Activated CD4-positive, alpha-beta T cell treated with anti-CD3 and anti-CD28 coated beads, Interleukin-2, amount 50 U/mL, for 48 hours (primary cell): Measurements from ENCODE around the gene HIGD1C.
"Not testable (repeated sequence)": the region's sequence is repeated elsewhere in the genome, so short reads cannot be mapped to it uniquely, and the experiment has no call there.

Experiments
- DNase-seq, 2 experiments: peaks; one replicate each; pipeline ENCODE4 v3.0.0-alpha.2; 2020

HIGD1C gene

DNA sequence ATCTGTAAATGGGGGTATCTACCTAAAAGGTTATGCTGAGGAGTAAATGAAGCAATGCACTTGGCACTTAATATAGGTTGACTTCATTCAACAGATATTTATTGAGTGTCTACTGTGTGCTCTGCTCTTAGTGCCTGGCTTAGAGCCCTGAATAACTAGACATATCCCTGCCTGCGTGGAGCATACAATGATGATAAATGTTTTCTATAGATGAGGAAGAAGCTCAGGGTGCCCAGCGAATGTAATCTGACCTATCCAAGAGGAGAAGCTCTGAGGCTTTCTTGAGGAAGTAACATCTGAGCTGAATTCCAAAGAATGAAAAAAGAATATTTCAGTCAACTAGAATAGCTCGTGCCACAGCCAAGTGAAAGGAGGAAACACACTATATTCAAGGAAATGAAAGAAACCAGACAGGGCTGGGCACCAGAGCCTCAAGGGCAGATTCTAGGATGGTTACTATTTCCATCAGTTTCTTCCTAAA, 17.9 kb upstream of the HIGD1C start:
- DNase-seq, result no peak

DNA sequence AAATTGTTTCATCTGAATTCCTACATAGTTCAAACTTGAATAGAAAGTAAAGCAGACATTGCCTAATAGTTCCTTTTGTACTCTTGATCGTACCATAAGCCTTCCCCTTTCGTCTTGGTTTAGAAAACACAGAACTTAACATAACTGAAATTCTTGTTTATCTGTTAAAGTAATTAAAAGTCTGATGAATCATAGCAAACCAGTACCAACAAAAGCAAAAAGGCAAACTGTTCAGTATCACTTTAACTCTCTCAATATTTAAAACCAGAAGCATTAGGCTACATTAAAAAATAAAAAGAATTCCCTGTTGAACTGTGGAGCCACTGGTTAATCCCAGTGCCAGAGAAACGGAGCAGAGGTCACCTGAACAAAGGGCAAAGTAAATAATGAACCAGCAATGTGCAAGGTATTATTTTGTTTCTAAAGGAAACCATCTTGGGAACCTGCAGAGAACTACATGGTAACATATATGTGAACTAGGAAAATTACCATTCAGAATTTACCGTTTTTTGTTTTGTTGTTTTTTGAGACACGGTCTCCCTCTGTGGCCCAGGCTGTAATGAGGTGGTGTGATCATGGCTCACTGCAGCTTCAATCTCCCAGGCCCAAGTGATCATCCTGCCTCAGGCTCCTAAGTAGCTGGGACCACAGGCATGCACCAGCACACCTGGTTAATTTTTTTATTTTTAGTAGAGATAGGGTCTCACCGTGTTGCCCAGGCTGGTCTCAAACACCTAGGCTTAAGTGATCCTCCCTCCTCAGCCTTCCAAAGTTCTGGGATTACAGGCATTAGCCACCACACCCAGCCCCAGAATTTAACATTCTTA, 17.1 kb upstream of the HIGD1C start:
- no peak for DNase-seq

GRCh38 chr12:50936821-50937530, 15.4 kb upstream of the HIGD1C start:
- no peak for DNase-seq

DNA sequence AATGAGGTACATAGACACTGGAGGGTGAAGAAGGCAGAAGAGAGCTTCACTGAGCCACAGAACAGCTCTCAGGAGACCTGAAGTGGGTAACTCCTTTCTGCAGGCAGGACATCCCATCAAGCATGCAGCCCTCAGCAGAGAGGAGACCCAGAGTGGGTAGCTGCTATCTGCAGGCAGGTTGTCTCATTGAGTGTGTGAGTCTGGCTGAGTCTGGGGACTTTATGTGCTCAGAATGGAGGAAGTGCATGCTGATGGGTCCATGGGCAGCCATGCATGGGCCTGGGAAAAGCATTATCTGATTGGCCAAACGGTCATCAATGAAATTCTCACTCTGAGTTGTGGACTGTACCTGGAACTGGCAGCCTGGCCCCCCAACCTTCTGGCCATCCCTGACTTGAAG, 14.7 kb upstream of the HIGD1C start:
- DNase-seq, result no peak

- no peak for DNase-seq
These were observed 4.3 kb upstream of the HIGD1C start for GRCh38 chr12:50947933-50948626.

DNA sequence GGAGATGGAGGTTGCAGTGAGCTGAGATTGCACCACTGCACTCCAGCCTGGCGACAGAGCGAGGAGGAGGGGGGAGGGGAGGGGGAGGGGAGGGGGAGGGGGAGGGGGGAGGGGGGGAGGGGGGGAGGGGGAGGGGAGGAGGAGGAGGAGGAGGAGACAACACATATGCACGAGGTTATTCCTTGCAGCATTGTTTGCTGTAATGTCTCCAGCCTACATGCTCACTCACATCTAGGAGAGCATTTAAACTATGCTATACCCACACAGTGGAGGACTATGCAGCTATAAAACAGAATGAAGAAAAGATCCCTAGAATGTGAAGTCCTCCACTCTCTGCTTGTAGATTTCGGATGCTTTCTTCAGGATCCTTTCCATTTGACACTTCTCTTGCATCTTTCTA, 3.5 kb upstream of the HIGD1C start:
- DNase-seq, result no peak

DNA sequence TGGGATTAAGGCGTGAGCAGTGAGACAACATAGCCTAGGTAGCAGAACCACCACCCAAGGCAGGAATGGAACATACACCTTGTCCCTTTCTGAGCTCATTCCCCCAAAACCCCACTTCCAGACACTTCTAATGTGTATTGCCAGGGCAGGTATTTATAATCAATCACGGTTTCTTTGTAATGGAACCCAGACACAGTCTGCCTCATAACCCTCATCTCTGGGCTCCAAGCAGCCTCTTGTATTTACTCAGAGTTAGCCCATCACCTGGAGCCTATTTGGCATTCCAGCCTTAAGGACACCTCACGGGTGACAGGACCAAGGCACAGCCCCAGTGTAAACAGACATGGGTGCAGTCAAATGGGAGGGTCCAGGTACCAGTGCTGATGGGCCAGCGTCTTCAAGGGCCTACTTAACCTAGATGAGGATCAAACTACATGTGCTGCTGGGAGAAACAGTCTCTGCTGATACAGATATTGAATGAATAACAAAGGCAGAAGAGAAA, 2.5 kb upstream of the HIGD1C start:
- DNase-seq, result no peak

DNA sequence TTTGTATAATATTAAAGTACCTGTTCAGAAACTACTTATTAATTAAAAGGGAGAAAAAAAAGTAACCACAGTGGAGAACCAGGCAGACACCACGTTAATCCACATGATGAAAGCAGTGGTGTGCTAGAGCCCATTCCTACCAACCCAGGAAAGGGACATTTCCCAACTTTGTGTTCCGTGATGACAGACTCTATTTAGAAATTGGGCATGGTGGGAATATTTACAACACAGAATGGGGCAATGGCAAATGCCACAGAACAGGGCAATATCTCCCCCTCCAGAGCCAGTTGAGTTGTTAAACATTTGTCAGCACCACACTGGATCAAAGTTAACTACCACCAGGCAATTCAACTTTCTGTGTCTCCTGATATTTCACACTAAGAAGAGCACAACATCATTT, 1.2 kb upstream of the HIGD1C start:
- no peak for DNase-seq

DNA sequence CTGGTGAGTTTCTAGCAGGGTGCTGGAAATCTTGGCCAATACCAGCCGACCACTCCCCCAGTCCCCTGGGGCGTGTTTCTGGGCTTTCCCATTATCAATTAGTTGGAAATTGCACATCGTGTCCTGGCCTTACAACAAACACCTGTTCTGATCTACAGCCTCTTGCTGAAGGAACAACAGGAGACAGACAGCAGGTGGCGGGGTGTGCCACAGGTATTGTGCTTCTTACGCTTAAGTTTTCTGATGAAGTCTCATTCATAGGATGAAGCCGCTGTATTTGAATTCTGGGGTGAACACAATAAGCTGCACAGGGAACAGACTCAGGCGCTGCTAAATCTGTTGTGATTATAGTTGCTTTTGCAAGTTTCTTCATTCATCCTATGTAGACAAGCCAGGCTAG, 703 bp downstream of the HIGD1C start:
- DNase-seq, result no peak

DNA sequence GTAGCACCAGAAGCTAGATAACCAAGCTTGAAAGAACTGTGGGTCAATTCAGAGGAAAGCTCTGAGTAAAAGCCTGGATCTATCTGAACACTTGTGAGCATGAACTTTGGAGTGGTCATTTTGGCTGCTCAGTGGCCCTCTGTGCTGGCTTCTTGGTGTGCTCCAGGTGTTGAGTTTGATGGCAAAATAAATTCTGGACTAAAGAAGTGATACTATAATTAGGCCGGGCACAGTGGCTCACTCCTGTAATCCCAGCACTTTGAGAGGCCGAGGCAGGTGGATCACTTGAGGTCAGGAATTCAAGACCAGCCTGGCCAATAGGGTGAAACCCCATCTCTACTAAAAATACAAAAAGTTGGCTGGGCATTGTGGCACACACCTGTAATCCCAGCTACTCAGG, 2.4 kb downstream of the HIGD1C start:
- not testable (repeated sequence) for DNase-seq

DNA sequence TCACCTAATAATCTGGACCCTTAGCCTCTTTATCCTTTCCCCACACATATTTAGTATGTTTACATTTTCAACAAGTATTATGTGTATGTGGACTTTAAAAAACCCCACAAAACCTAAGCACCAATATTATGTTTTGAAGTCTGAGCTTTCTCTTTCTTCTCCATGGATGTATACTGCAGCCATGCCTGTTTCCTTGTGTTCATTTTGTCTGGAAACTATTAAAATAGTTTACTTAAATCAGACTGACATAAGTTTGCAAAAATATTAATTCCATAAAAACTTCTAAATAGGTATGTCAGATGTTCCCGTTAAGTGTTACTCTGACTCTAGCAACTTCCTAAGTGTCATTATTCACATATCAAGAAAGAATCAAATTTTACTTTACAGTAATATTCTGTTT, 2.9 kb downstream of the HIGD1C start:
- DNase-seq, result no peak

GRCh38 chr12:50955697-50956096, 3.4 kb downstream of the HIGD1C start:
- no peak for DNase-seq

GRCh38 chr12:50960130-50960529, 7.8 kb downstream of the HIGD1C start:
- no peak for DNase-seq

- DNase-seq, result no peak
These were observed 9.4 kb downstream of the HIGD1C start for GRCh38 chr12:50961708-50962107.

DNA sequence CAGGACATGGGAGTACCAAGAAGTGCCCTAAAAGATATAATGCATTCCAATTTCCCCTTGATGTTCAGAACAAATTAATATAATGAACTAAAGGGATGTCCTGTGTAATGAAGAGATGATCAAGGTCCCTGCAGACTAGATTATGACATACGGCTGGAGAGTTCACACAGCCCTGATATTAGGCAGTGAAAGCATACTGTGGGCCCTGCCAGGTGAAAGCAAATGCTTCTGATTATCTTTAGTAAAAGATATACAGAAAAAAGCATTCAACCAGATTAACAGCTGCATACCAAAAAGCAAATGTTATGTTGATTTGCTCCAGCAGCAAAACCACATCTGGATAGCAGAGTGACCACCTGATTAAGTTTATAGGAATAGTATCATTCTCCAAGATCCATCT, 12.1 kb downstream of the HIGD1C start:
- DNase-seq, result no peak

GRCh38 chr12:50971946-50972345, 19.6 kb downstream of the HIGD1C start:
- DNase-seq, result no peak

DNA sequence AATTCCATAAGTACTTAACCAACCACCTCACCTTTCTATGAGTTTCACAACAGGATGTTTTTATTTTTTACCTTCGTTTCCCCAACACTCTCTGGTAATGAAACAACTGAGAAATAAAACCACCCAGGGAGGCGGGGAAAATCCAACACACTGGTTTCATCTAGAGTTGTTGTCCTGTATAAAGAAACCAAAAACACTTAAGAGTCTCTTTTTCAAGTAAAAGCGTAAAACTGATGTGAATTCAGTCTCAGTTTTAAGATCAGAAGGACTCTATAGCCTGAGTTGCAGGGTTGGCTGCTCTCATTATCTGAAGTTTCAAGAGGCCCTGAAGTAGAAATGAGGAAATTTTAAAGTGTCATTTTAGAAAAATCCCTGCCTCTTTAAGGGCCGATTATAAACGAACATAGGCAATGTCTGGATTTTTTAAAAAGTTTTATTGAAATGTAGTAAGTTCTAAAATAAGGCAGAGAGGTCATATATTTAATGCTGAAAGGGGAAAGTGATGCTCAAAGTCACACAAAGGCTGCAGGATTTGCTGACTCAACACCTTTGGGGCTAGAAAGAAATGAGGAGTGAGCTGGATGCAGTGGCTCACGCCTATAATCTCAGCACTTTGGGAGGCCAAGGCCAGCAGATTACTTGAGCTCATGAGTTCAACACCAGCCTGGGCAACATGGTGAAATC, 27.2 kb downstream of the HIGD1C start:
- peak; percentile 41 to 65 for DNase-seq

GRCh38 chr12:50980545-50980944, 28.2 kb downstream of the HIGD1C start:
- no peak for DNase-seq

DNA sequence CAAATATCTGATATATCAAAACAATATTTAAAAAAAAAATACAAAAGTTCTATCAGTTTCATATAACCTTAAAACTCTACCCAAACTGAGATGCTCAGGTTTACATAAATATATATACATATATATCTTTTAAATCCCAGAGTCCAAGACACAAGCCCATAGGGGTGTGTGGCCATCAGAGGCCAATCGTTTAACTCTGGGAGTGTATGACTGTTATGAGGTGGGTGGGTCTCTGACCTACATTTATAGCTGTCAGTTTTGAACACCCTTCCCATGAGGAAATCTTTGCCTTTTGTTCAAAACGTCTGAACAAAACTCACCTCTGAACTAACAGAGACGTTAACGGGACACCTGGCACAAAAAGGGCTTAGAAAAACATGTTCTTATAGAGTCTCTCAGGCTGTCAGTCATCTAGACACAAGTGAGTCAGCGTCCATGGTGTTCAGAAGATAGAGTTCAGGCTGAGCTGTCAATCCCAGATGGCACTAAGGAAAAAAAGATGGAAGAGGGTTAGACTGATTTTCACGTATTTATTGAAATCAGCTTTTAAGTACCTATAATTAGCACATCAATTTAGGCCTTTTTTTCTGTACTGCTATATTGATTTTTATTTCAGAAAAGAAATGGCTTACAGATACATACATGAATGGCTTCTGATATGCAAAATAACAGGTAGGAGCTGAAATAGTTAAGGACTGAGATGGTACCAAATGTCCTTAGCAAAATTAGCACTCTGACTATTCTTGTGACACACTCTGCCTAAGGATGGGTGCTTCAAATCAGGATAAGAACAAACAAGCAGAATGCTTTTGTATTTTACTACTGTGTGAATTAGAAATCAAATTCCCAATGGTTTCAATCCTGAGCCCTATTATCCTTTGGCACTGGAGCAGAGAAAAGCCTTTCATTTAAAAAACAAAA, 29.2 kb downstream of the HIGD1C start:
- no peak for DNase-seq

GRCh38 chr12:50984586-50985298, 32.4 kb downstream of the HIGD1C start:
- no peak for DNase-seq

DNA sequence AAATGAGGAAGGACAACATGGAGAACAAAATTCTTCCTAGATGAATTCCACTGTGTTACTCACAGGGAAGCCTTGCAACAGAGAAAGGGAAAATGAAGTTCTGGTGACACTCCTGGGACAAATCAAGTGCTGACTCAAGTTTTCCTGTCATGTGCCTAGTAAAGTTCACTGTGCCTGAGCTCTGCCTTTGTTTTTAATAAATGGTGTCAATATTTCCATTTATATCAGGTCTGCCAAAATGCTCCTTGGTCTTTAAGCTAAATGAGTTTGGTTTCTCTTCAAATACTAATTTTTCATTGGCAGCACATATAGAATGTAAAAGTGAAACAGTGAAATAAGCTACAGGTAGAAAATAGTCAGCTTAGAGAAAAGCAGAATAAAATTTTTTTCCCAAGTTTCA, 33.0 kb downstream of the HIGD1C start:
- DNase-seq, result no peak
